Vagina (tissue), 2 donors: ENCODE measurements around the gene FBXL7. TPM values are rescaled to one million over a fixed set of nuclear protein-coding genes. Genes with fewer than 3 reads are reported as not detected.

Experiments
- DNase-seq, 2 donors: peaks; one replicate each; pipeline ENCODE4 v3.0.0-alpha.2; 2017; ENCODE audit errors: extremely low spot score in 2 of 2
- H3K27ac ChIP-seq: fragments of 200-600 bp; sonication (generic); one replicate; pipeline ENCODE4 v1.5.1; 2019
- H3K27me3 ChIP-seq: fragments of 200-600 bp; sonication (generic); one replicate; pipeline ENCODE4 v1.5.1; 2019
- H3K36me3 ChIP-seq, 2 donors: fragments of 200-600 bp; sonication (generic); one replicate each; pipeline ENCODE4 v1.5.1; 2017 to 2019
- H3K4me1 ChIP-seq: fragments of 200-600 bp; sonication (generic); one replicate; pipeline ENCODE4 v1.5.1; 2019
- H3K4me3 ChIP-seq, 2 donors: fragments of 200-600 bp; sonication (generic); 1 replicate in 1 of 2; 2 replicates in 1 of 2; pipeline ENCODE4 v1.5.1; 2016 to 2019
- H3K9me3 ChIP-seq: fragments of 200-600 bp; sonication (generic); one replicate; pipeline ENCODE4 v1.5.1; 2019
- CTCF ChIP-seq, 3 experiments: fragments of 450-650 bp in 2 of 3; fragments of 200-600 bp in 1 of 3; sonication (generic) in 1 of 3; IDR thresholded peaks; one replicate each; pipeline ENCODE4 v1.5.1; 2017 to 2019; ENCODE audit warnings: antibody characterized with exemption in 3 of 3, mild to moderate bottlenecking in 2 of 3, moderate library complexity in 2 of 3
- POLR2A ChIP-seq, 2 donors: fragments of 450-650 bp; IDR thresholded peaks; one replicate each; pipeline ENCODE4 v1.6.1; 2017; ENCODE audit warnings: antibody characterized with exemption in 2 of 2, mild to moderate bottlenecking in 2 of 2, moderate library complexity in 2 of 2
- POLR2AphosphoS5 ChIP-seq, 2 donors: sonication (generic); formaldehyde crosslinking; IDR thresholded peaks; one replicate each; pipeline ENCODE4 v1.9.0; 2017; ENCODE audit warnings: antibody characterized with exemption in 2 of 2, mild to moderate bottlenecking in 2 of 2, low read depth in 1 of 2; ENCODE audit not compliant: insufficient read depth in 1 of 2
- intact Hi-C: fragments of 100-400 bp; cut with DNase I; formaldehyde crosslinking; loops from one replicate; pipeline ENCODE4 v1.15.1; 2023
- total RNA-seq: library from RNA; depleted of rRNA; stranded (reverse); fragments of >200 nt; gene quantifications from one replicate; pipeline ENCODE4 v1.2.3, GENCODE V29; 2016

FBXL7 gene
- total RNA-seq, 1 donor from 2014 or later, result 21.1 TPM

DNA sequence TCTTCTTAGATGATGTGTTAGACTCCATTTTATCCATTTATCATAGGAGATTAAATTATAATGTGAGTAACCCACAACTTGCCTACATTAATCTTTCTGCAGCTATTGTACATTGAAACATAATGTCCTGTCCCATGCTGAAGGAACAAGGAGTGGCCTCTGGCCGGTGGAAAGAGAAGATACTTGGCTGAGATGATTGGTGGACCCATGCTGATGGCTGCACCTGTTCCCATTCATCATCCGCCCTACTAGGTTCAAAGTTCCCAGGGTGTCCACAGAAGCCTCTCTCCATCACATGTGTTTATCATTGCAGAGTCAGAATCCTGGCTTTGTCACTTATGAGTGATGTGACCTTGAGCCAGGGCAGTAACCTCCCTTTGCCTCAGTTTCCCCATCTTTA lies 24.7 kb downstream of the FBXL7 start:
- TF ChIP-seq CTCF (IDR thresholded peaks at IDR 0.05) (no peak), POLR2A (IDR thresholded peaks at IDR 0.05) (no peak), POLR2AphosphoS5 (IDR thresholded peaks at IDR 0.05; ENCODE audit: insufficient read depth in 1 of 2, low read depth in 1 of 2) (no peak)
- H3K4me3 ChIP-seq, result no peak overlapping the region
- intact Hi-C loops, result no loop called here
- no peaks in the 10 kb centered on the region for H3K9me3 ChIP-seq
- no peak for DNase-seq
- no peaks in the 10 kb centered on the region for H3K36me3 ChIP-seq
- H3K27me3 ChIP-seq, result no peaks in the 10 kb centered on the region
- no peak overlapping the region for H3K27ac ChIP-seq
- H3K4me1 ChIP-seq, result peaks cover 21% of the 10 kb centered on the region

DNA sequence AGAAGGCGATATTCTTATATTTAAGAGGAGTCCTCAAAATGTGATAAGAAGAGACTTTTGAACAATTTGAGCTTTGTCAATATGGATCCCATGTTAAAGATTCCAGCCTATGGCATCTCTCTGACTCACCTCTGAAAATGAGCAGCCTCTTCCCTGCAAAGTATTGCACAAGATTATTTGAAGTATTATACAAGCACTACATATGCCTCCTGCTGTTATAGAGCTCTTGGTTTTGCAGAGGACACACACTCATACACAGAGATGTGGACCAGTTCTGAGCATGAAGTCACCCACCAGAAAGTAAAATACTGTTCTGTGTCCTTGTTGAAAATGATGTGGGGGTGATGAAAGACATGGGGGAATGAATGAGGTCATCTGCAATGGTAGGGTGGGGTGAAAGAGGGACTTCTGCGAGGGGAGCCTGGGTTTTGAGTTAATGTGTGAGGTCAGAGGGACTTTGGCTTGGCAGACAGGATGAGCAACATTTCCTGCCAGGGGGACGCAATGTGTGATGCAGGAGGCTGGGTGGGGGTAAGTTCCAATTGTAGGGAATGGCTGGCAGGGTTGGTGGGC lies 25.8 kb downstream of the FBXL7 start:
- Histone ChIP-seq H3K27ac (no peak overlapping the region), H3K9me3 (no peaks in the 10 kb centered on the region), H3K36me3 (no peaks in the 10 kb centered on the region), H3K4me1 (peaks cover 21% of the 10 kb centered on the region), H3K27me3 (no peaks in the 10 kb centered on the region), H3K4me3 (no peak overlapping the region)
- no peak for DNase-seq
- intact Hi-C loops, result no loop called here
- TF ChIP-seq POLR2AphosphoS5 (IDR thresholded peaks at IDR 0.05; ENCODE audit: insufficient read depth in 1 of 2, low read depth in 1 of 2) (no peak), POLR2A (IDR thresholded peaks at IDR 0.05) (no peak), CTCF (IDR thresholded peaks at IDR 0.05) (no peak)

- H3K36me3 ChIP-seq, result no peaks in the 10 kb centered on the region
- H3K9me3 ChIP-seq, result no peaks in the 10 kb centered on the region
- no peak overlapping the region for H3K4me3 ChIP-seq
- no peak for DNase-seq
- no peaks in the 10 kb centered on the region for H3K27me3 ChIP-seq
- H3K27ac ChIP-seq, result no peak overlapping the region
- intact Hi-C loops, result no loop called here
- TF ChIP-seq POLR2AphosphoS5 (IDR thresholded peaks at IDR 0.05; ENCODE audit: insufficient read depth in 1 of 2, low read depth in 1 of 2) (no peak), POLR2A (IDR thresholded peaks at IDR 0.05) (no peak), CTCF (IDR thresholded peaks at IDR 0.05) (no peak)
- peaks cover 16% of the 10 kb centered on the region for H3K4me1 ChIP-seq
Measured at GRCh38 chr5:15526413-15526812, 26.4 kb downstream of the FBXL7 start.

DNA sequence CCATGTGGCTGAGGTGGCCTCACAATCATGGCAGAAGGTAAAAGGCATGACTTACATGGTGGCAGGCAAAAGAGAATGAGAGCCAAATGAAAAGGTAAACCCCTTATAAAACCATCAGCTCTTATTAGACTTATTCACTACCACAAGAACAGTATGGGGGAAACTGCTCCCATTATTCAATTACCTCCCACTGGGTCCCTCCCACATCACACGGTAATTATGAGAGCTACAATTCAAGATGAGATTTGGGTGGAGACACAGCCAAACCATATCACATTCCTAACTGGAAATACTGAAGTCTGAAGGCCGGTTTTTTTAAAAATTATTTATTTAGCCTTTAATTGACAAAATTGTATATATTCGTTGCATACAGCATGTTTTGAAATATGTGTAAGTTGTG lies 28.5 kb downstream of the FBXL7 start:
- no peak for DNase-seq
- TF ChIP-seq CTCF (IDR thresholded peaks at IDR 0.05) (no peak), POLR2AphosphoS5 (IDR thresholded peaks at IDR 0.05; ENCODE audit: insufficient read depth in 1 of 2, low read depth in 1 of 2) (no peak), POLR2A (IDR thresholded peaks at IDR 0.05) (no peak)

GRCh38 chr5:15529013-15529412 lies 29.0 kb downstream of the FBXL7 start:
- no peaks in the 10 kb centered on the region for H3K27me3 ChIP-seq
- no peak for DNase-seq
- no peaks in the 10 kb centered on the region for H3K36me3 ChIP-seq
- no peaks in the 10 kb centered on the region for H3K9me3 ChIP-seq
- TF ChIP-seq POLR2A (IDR thresholded peaks at IDR 0.05) (no peak), CTCF (IDR thresholded peaks at IDR 0.05) (no peak), POLR2AphosphoS5 (IDR thresholded peaks at IDR 0.05; ENCODE audit: insufficient read depth in 1 of 2, low read depth in 1 of 2) (no peak)
- H3K27ac ChIP-seq, result no peak overlapping the region
- H3K4me1 ChIP-seq, result peaks cover 16% of the 10 kb centered on the region
- intact Hi-C loops, result no loop called here
- H3K4me3 ChIP-seq, result no peak overlapping the region

More for the DNA sequence above, 28.5 kb downstream of the FBXL7 start:
- Histone ChIP-seq H3K27me3 (no peaks in the 10 kb centered on the region), H3K4me1 (peaks cover 13% of the 10 kb centered on the region), H3K9me3 (no peaks in the 10 kb centered on the region), H3K36me3 (no peaks in the 10 kb centered on the region), H3K4me3 (no peak overlapping the region), H3K27ac (no peak overlapping the region)
- intact Hi-C loops, result no loop called here
